HuH-7 (cell line): ENCODE measurements around the gene RTP2.
"Not testable (repeated sequence)": the region's sequence is repeated elsewhere in the genome, so short reads cannot be mapped to it uniquely, and the experiment has no call there.

Experiments used
- DNase-seq: peaks from one replicate; pipeline ENCODE4 v3.0.0; 2011; ENCODE audit warnings: low spot score

The RTP2 gene

DNA sequence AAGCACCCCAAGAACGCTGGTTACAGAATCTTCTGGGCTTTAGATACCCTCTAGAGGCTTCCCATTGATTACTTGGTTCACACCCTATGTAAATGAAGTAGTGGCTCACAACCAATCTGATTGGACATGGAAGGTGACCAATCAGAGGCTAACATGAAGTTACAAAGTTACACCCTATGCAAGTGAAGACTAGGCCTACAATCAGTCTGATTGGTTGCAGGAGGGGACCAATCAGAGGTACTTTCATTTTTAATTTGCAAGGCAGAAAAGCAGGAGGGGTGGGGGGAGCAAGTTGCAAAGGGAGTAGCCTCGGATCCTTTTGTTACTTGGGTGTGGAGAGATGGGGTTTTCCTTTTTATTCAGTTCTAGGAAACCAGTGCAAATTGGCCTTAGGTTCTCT is 11.1 kb upstream of the RTP2 start:
- no peak for DNase-seq

DNA sequence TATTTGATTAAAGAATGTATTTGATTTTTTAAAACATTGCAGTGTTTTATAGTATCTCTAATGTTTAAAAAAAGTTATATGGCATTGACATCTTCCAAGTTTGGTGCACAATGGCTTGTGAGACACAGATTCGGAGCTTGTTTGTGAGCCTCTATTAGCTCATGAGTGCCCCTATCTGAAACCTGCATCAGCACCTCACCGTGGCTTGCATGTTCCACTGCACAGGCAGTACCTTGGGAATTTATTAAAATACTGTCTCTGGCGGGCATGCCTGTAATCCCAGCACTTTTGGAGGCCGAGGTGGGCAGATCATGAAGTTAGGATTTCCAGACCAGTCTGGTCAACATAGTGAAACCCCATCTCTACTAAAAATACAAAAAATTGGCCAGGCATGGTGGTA is 6.8 kb upstream of the RTP2 start:
- peak; percentile 52 for DNase-seq

DNA sequence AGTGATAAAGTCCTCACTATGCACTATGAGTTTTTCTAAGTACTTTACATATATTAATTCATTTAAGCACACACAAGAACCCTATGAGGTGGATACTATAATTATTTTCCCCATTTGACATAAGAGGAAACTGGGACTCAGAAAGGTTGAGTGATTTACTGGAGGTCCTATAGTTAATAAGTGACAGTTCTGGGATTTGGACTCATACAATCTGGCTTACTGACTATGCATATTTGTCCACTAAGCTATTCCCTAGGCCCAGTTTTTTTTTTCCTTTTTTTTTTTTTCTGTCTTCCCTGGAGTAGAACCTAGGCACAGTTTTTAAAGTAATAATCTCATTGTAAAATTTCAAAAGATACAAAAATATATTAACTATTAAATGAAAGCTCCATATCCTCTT is 6.3 kb upstream of the RTP2 start:
- no peak for DNase-seq

DNA sequence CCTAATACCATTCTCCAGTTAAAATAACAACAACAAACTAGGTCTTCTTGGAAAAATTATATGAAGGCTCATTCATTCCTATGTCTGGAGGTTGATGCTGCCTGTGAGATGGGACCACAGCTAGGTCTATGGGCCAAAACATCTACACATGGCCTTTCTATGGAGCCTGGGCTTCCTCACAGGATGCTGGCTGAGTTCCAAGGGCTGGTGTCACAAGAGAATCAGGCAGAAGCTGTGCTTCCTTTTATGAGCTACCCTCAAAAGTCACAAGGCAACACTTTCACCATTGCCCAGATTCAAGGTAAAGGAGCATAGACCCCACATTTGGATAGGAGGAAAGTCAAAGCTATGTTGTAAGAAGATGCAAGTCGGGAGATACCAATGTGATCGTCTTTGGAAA is 4.6 kb upstream of the RTP2 start:
- DNase-seq, result no peak

DNA sequence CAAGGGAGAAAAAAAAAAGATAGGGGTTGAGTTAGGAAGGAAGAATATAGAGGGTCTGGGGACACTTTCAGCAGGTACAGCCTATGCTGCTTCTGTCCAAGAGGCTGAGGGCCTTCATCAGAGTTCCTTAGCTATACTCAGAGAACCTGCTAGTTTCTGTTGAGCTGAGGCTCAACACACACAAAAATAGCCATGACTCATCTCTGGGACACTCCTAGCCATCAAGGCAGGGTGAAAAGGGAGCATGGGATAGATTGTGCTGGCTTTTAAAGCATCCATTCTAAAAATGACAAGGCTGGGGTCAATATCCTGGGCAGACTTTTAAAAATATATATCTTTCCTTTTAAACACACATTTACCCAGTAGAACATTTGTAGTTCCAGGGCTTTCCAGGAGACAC is 2.8 kb upstream of the RTP2 start:
- no peak for DNase-seq

DNA sequence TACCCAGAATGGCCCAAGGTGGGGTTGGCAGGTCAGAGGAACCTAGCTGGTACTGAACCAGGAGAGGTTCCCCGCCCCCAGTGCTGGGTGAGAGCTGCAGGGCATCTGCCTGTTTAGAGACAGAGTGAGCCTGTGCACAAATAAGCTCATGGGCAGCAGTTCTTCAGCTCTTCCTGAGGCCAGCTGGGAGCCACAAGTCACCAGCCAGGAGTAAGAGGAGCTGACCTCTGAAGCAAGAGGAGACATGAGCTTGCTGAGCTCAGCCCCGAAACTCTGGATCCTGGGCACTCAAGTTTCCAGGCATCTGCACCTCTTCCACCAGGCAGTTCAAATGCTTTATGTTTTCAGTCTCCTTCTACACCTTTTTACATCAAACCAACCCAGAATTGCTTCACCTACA is 2.1 kb downstream of the RTP2 start:
- DNase-seq, result no peak

DNA sequence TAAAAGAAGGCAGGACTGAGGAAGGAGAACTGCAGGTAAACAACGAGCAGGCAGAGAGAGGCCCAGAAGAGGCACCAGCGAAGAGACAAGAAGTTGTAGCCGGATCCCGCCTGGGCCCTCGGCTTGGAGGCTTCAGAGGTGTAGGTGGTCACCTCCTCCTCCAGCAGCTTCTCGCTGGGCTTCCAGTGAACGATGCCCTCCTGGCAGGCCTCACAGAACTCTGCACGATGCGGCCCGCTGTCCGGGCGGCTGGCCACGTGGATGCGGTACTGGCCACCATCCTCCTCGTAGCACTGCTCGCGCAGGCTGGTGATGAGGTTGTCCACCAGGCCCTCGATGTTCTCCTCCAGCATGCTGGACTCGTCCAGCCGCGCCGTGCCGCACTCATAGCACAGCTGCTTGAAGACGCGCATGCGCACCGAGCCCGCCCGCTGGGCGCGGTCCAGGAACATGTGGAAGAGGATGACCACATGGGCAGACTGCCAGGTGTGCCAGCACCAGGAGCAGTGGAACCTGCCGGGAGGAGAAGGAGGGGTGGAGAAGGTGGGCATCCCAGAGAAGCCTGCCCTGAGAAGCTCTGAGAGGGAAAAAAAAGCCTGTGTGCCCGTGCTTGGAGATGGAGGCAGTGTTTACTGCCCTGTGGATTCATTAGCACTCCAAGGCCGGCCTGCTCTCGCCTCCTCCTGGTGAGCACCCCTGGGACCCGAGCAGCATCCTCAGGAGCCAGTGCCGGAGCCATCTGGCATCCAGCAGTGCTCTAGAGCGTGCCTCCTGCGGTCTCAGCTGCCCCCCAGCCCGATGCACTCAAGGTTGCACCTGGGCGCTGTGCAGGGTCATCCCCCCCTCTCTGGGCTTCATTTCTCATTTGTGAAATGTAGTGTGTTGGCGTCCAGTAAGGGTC is 3.6 kb downstream of the RTP2 start:
- no peak for DNase-seq

DNA sequence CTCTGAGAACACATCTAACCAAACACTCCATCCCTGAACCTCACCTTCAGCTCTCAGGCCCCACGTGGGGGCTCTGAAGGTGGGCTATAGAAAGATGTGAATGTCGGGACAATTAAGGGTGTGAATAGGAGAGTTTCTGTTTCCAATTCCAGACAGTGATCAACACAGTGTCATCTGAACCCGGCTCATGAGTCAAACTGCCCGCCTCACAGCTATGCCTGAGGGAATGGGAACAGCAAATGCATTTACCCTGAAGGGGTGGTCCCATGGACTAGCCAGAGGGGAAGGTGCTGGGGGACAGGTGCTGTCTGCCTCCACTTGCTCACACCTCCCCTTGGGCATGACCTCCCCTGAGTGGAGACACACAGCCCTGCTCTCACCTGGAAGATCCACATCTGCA is 6.3 kb downstream of the RTP2 start:
- no peak for DNase-seq

DNA sequence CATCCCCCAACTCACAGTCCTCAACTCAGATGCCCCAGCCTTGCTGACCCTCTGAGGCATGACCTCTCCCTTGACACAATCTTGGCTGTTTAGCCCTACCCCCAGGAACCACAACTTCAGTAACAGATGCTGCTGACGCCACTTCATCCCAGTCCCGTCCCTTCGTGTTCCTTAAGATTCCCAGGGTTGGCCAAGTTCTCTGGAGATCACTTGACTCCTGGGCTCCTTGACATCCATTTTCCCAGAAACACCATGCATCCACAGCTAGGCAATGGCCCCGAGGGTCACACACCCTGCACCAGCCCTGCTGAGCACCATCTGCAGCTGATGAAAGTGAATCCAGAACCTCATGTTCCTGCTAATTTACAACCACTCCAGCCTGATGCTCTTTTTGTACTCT is 6.9 kb downstream of the RTP2 start:
- no peak for DNase-seq

DNA sequence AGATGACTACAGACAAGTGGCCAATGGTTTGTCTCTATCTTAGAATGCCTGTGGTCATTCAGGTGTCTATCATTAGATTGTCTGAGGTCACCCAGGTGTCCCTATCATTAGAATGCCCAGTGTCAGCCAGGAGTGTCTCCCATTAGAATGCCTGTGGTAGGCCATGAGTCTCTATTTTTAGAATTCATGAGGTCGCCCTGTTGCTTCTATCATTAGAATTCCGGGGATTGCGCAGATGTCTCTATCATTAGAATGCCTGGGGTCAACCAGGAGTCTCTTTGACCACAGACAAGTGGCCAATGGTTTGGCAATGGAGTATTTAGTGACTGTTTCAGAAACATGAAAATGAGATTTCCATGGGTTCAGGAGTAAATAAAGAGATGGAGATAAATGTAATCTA is 7.6 kb downstream of the RTP2 start:
- no peak for DNase-seq

DNA sequence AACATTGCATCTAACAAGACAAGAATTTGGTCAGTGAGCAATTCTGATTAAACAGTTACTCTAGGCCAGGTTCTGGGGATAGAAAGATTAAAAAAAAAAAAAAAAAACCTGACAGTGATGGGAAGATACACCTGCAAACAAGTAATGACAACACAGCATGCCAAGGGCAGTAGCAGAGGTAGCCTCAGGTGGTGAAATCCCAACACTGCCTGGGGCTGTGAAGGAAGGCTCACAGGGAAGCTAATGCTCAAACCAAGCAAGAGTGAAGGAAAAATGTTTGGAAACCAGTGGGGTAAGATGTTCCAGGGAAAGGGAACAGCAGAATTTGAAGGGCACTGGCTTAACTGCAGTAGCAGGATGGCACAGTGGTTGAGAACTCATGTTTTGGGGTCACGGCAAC is 8.9 kb downstream of the RTP2 start:
- DNase-seq, result no peak

DNA sequence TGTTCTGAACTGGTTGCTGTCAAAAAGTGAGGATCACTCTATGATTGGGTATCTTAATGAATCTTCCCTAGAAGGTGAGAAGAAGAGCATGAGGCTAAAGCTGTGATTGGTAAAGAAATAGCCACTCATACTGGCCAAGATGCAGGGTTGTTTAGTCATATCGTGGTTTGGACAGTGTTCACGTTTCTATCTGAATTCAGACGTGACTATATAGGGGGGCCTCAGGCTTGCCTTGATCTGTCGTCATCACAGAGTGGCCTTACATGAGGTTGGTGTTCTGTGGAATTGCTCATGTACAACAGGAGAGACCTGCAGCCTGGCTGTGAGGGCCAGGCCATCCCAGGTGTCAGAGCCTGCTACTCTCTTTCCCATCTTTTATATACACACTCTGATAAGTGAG is 12.4 kb downstream of the RTP2 start:
- DNase-seq, result no peak

DNA sequence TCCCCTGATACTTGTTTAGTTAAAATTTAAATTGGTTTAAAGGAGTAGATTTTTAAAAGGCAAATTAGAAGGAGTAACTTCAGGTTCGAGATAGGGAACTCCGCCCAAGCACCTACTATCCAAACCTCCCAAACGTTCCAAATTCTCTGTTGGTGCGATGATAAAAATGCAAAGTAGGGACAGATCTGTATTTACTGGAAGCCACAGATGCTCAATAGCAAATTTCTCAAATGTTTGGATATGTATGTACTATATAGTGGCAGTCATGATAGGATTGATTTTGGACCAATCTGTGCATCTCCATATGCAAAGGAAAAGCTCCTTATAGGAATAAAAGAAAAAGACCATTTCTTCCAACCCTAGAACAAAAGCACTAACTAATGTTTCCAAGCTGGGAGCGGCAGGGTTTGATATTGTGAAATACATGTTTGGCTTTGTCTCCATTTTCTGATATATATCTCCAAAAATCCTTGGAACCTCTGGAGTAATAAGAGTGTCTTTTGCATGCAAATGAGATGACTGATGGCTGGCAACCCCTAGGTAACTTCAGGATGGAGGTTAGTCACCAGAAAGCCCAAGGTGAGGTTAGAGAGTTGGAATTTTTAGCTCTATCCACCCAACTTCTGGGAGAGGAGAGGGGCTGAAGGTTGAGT is 15.6 kb downstream of the RTP2 start:
- DNase-seq, result no peak

DNA sequence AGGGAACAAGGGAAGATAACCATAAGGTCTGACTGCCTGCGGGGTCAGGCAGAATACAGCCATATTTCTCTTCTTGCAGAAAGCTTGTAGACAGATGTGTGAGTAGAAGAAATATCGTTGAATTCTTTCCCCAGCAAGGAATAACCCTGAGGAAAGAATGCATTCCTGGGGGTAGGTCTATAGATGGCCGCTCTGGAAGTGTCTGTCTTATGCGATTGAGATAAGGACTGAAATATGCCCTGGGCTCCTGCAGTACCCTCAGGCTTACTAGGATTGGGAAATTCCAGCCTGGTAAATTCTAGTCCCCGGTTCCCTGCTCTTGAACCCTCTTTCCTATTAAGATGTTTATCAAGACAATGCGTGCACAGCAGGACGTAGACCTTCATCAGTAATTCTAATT is 16.4 kb downstream of the RTP2 start:
- DNase-seq, result no peak

DNA sequence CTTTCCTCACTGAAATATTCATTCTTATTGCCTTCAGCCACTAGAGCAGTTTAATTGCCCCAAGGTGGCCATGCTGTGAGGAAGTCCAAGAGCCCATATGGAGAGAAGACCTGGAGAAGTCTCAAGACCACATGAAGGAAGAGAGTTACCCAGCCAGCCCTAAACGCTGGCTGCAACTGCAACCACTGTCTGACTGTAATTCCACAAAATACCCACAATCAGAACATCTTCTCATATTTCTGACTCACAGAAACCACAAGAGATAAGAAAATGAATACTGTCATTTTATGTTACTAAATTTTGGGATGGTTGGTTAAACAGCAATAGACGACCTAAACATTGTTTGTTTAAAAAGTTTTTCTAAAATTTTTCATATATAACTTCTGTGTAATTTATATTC is 17.5 kb downstream of the RTP2 start:
- DNase-seq, result no peak

DNA sequence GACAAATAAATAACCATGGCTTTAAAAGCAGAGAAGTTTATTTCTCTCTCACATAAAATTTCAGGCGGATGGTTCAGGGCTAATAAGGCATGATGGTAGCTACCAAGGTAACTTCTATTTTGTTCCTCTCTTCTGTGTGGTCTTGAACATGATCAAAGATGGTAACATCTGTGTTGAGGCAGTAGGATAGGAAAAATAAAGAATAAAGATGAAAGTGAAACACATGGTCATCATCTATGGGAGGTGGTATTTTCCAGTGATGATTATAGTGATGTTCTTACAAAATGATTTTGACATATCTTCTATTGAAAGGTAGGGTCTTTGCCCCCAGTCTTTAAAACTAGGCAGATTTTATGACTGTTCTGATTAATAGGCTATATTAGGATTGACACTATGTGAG is 17.9 kb downstream of the RTP2 start:
- no peak for DNase-seq

DNA sequence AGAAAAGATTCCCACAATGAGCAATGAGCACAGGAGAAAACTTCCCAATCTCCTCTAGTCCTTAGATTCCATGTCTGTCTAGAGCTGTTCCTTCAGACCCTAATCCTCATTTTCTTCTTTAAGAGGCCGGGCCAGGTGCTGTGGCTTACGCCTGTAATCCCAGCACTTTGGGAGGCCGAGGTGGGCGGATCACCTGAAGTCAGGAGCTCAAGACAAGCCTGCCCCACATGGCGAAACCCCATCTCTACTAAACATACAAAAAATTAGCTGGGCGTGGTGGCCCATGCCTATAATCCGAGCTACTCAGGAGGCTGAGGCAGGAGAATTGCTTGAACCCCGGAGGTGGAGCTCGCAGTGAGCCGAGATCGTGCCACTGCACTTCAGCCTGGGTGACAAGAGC is 20.6 kb downstream of the RTP2 start:
- not testable (repeated sequence) for DNase-seq

DNA sequence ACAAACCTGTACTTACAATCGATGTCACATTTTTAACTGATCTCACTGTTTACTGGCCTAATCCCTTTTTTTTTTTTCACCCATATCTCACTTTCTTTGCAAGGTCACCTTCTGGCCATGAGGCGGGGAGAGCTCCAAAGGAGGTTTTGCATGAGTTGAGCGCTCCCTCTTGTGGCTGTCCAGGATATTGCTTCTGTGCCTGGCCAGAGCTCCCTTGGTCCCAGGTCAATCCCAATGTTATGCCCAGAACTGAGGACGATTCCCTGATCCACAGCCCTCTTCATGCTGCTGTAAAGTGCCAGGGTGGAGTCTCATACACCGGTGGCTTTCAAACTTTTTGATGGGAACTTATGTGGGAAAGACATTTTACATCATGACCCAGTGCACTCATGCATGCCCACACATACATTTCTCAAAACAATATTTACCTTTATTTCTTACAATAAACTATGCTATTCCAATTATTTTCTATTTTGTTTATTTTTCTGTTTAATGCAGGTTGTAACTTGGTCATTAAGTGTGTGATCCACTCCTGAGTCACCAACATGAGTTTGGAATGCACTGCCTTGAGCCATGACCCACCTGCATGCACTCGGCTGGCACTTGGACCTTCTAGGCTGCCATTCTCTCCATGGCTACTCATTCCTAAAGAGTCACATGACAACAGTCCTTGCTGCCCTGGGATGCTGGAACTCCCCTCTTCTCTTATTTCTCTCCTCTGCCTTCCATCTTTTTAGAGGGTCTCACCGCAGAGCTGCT is 22.5 kb downstream of the RTP2 start:
- peak; percentile 76 for DNase-seq

DNA sequence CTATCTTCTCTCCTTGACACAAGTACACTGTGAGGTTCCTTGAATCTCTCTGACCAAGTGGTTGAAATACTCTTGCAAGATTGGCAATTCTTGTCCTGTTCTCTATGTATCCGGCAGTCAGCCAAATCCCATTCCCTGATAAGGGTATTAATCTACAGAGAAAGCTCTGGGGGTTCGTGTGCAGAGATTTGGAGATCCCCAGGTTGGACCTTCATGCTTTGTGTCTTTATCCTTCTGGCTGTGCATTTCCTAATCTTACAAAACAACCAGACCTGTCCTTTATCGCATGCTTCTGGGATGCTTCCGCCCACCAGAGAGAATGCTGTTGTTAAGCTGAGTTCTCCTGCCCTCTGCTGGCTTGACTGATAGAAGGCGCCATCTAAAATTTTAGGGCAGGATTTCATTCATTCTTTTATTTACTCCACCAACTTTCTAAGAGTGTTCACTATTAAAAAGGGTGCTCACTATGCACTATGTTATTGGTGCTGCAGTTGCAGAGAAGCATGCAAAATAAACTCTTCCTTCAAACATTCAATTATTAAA is 23.6 kb downstream of the RTP2 start:
- DNase-seq, result peak; percentile 62

DNA sequence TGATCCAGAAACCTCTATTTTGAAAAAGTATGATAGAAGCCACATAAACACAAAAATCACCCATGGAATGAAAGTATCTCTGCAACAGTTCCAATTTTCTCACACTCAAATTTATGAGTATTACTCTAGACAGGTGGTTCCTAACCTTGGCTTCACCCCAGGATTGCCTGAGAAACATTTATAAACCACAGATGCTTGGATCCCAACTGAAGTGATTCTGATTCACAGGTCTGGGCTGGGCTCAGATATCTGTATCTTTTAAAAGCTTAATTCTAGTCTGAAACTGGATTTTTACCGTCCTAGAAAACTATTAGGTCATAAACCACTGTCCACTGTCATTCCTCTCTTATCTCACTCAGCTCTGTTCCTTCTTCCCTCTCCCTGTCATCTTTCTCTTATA is 24.8 kb downstream of the RTP2 start:
- DNase-seq, result no peak

DNA sequence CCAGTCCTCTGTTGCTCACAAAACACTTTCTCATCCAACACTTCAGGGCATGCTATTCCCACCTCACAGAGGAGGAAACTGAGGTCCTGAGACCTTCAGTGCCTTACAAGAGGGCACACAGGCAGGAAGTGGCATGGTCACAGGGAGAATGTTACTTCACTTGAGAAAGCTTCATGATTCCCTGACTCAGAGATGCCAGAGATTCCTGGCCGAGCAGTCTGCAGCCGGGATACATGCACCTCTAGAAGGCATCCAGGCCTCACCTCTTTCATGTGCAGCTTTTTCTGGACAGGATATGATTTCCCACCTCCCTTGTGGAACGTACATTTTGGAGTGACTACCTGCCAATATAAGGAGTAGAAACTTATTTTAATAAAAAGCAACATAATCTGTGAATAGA is 29.3 kb downstream of the RTP2 start:
- DNase-seq, result no peak

DNA sequence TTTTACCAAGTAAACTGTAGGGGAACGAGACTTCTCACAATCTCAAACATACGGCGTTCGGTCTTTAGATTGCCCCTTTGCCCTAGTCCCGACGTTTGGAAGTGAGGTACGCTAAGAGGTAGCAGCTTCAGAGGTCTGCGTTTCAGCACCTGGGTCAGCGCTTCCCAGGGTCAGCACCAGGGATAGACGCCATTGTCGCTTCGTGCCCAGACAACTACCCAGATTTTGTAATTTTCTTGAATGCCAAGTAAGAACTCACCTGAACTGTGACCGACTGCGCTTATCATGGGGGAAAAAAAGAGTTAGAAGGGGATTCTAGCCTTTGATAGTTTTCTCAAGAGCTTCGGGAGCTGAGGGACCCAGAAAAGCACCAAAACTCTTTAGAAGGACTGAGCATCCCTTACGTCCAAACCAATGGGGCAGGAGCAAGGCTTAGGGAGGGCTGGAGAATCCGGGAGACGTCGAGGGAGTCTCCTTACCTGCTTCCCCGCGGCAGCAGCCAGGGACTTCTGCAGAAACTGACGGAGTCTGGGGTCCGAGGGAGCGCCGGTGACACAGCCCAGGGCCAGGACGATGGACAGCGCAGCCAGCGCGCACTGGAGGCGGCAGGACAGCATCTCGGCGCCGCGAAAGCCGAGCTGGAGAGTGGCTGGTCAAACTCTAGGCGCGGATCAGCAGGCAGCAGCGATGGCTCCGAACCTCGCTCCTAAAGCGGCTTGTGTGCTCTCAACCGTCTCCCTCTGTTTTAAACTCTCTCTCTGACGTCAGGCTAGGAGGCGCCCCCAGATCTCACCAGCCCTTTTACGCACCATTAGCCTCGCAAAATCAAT is 32.5 kb downstream of the RTP2 start, which contains the start of gene SST:
Gene SST, minus strand, starts transcription at position 720 of the 830 bp plus-strand sequence. Its CDS starts 103 bp downstream, at position 617.
- DNase-seq, result peak; percentile 61
